Measurements from ENCODE around the gene HYAL1.

DNA sequence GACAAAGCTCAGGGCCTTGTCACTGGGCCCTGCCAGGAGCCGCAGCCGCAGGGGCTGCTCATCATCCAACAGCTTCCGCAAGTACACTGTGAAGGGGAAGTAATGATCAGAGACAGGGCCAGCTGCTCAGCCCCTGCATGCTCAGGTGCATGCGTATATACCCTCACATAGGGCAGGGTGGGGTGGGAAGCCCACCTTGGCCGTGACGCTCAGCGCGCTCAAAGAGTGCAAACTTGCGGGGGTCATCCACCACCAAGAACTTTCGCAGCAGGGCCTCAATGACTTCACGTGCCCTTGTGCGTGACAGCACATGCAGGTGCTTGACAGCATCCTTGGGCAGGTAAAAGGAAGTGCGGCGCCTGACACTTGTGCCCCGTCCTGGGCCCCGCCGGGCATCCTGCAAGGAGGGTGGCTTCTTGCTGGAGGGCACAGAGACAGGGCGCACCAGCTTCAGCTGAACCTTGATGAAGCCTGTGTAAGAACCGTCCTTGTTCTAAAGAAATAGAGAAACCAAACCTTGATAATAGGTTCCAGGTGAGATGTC is 28.1 kb upstream of the HYAL1 start:
- TF ChIP-seq SP1 (IDR thresholded peaks at IDR 0.05) (no peak), ARNT (IDR thresholded peaks at IDR 0.05) (no peak), ELF4 (IDR thresholded peaks at IDR 0.05) (no peak), FOXM1 (IDR thresholded peaks at IDR 0.05; ENCODE audit: borderline replicate concordance) (no peak), TARDBP (IDR thresholded peaks at IDR 0.05) (no peak), BHLHE40 (IDR thresholded peaks at IDR 0.05; ENCODE audit: borderline replicate concordance) (no peak), HDGF (IDR thresholded peaks at IDR 0.05; ENCODE audit: borderline replicate concordance) (no peak), FOXA1 (IDR thresholded peaks at IDR 0.05) (no peak), ZNF384 (IDR thresholded peaks at IDR 0.05) (no peak), CTBP1 (IDR thresholded peaks at IDR 0.05; ENCODE audit: borderline replicate concordance) (no peak), L3MBTL2 (conservative IDR thresholded peaks at IDR 0.05) (no peak), FOXK2 (IDR thresholded peaks at IDR 0.05) (no peak), SUZ12 (IDR thresholded peaks at IDR 0.05) (no peak), NFRKB (IDR thresholded peaks at IDR 0.05) (no peak)

Measured in HEK293T (cell line).